MM.1S (cell line): ENCODE data around the gene EGLN1.
A peak's percentile ranks its signal among the peaks of the same experiment; 100 is the strongest.

Experiments used
- DNase-seq: peaks from one replicate; pipeline ENCODE4 v3.0.0-alpha.2; 2015
- H2AFZ ChIP-seq: fragments of 300-600 bp; sonication (generic); 2 replicates; pipeline ENCODE4 v1.6.0; 2016; ENCODE audit warnings: antibody characterized with exemption, low read length
- H3F3A ChIP-seq: fragments of 300-600 bp; sonication (generic); 2 replicates; pipeline ENCODE4 v1.6.1; 2016; ENCODE audit warnings: mild to moderate bottlenecking, antibody characterized with exemption, low read length, moderate library complexity, mixed read lengths; ENCODE audit not compliant: insufficient read depth
- H3K27ac ChIP-seq: fragments of 300-600 bp; sonication (generic); 2 replicates; pipeline ENCODE4 v1.5.1; 2016; ENCODE audit warnings: mild to moderate bottlenecking, low read length
- H3K27me3 ChIP-seq: fragments of 300-600 bp; sonication (generic); replicated peaks from 2 replicates; pipeline ENCODE4 v1.6.0; 2016; ENCODE audit warnings: low read length; ENCODE audit not compliant: insufficient read depth
- H3K36me3 ChIP-seq: fragments of 300-600 bp; sonication (generic); replicated peaks from 2 replicates; pipeline ENCODE4 v1.6.1; 2016; ENCODE audit warnings: mild to moderate bottlenecking, low read length, mixed read lengths; ENCODE audit not compliant: insufficient read depth
- H3K4me1 ChIP-seq: fragments of 300-600 bp; sonication (generic); 2 replicates; pipeline ENCODE4 v1.6.1; 2016; ENCODE audit warnings: low read length, mixed read lengths
- H3K4me2 ChIP-seq: fragments of 300-600 bp; sonication (generic); 2 replicates; pipeline ENCODE4 v1.6.0; 2016; ENCODE audit warnings: low read depth, low read length
- H3K4me3 ChIP-seq: fragments of 300-600 bp; sonication (generic); 2 replicates; pipeline ENCODE4 v1.5.1; 2016; ENCODE audit warnings: low read length, mixed read lengths
- H3K79me2 ChIP-seq: fragments of 300-600 bp; sonication (generic); 2 replicates; pipeline ENCODE4 v1.6.1; 2016; ENCODE audit warnings: mixed run types, low read length, mixed read lengths
- H3K9ac ChIP-seq: fragments of 300-600 bp; sonication (generic); 2 replicates; pipeline ENCODE4 v1.6.1; 2016; ENCODE audit warnings: low read length, mixed read lengths
- H3K9me2 ChIP-seq: fragments of 300-600 bp; sonication (generic); replicated peaks from 2 replicates; pipeline ENCODE4 v1.6.1; 2016; ENCODE audit warnings: mild to moderate bottlenecking, low read length, mixed read lengths; ENCODE audit not compliant: insufficient read depth
- H3K9me3 ChIP-seq: fragments of 300-600 bp; sonication (generic); replicated peaks from 2 replicates; pipeline ENCODE4 v1.6.1; 2016; ENCODE audit warnings: mild to moderate bottlenecking, low read length, mixed read lengths; ENCODE audit not compliant: insufficient read depth
- H4K20me1 ChIP-seq: fragments of 300-600 bp; sonication (generic); 2 replicates; pipeline ENCODE4 v1.6.1; 2016; ENCODE audit warnings: mild to moderate bottlenecking, low read length, moderate library complexity, mixed read lengths; ENCODE audit not compliant: insufficient read depth
- CTCF ChIP-seq: fragments of 300-600 bp; sonication (generic); IDR thresholded peaks from 2 replicates; pipeline ENCODE4 v1.5.1; 2016; ENCODE audit warnings: antibody characterized with exemption, low read length, mixed read lengths
- EZH2 ChIP-seq: fragments of 300-600 bp; sonication (generic); optimal IDR thresholded peaks from 2 replicates; pipeline ENCODE3; 2017; ENCODE audit warnings: low read depth, mild to moderate bottlenecking, antibody characterized with exemption, low read length, mixed read lengths
- EZH2phosphoT487 ChIP-seq: fragments of 300-600 bp; sonication (generic); IDR thresholded peaks from 2 replicates; pipeline ENCODE4 v1.6.1; 2018; ENCODE audit warnings: antibody characterized with exemption, low read length

Gene EGLN1

GRCh38 chr1:231315887-231316286, 106.2 kb downstream of the EGLN1 start:
- Histone ChIP-seq H3K4me2 (no peak overlapping the region), H3K4me3 (no peak overlapping the region), H3K4me1 (no peaks in the 10 kb centered on the region), H3K27me3 (no peaks in the 10 kb centered on the region), H3K9me2 (no peaks in the 10 kb centered on the region), H3K36me3 (no peaks in the 10 kb centered on the region), H3K27ac (no peak overlapping the region), H3F3A (no peaks in the 10 kb centered on the region), H3K79me2 (no peaks in the 10 kb centered on the region), H2AFZ (no peak overlapping the region), H3K9ac (no peak overlapping the region), H4K20me1 (no peaks in the 10 kb centered on the region), H3K9me3 (no peaks in the 10 kb centered on the region)
- TF ChIP-seq CTCF (peak; percentile 82), EZH2 (no peak), EZH2phosphoT487 (no peak)
- DNase-seq, result peak; percentile 56
